Stimulated activated effector memory CD8-positive, alpha-beta T cell treated with anti-CD3 and anti-CD28 coated beads, Interleukin-12 subunit alpha, Interleukin-12 subunit beta, amount 100 ng/mL, for 72 hours (primary cell): ENCODE data around the gene BCAT1.

Source experiments
- ATAC-seq: fragments of 150-1000 bp; cut with Tn5 transposase; 2 replicates; pipeline ENCODE4 v1.10.0; 2021
- DNase-seq, 2 donors: peaks; one replicate each; pipeline ENCODE4 v3.0.0; 2021 to 2022; ENCODE audit warnings: low spot score in 2 of 2
- H3K27ac Mint-ChIP-seq: one replicate; pipeline ENCODE4 v1.8.0; 2022; ENCODE audit warnings: mild to moderate bottlenecking, mixed read lengths
- H3K36me3 Mint-ChIP-seq: one replicate; pipeline ENCODE4 v1.8.0; 2022; ENCODE audit warnings: mild to moderate bottlenecking, mixed read lengths
- H3K4me1 Mint-ChIP-seq: one replicate; pipeline ENCODE4 v1.8.0; 2022; ENCODE audit warnings: mixed read lengths
- H3K4me3 Mint-ChIP-seq: one replicate; pipeline ENCODE4 v1.8.0; 2022; ENCODE audit warnings: mild to moderate bottlenecking, mixed read lengths
- H3K9me3 Mint-ChIP-seq: one replicate; pipeline ENCODE4 v1.8.0; 2022; ENCODE audit warnings: mixed read lengths

Gene BCAT1

GRCh38 chr12:24776861-24777260, 172.0 kb downstream of the BCAT1 start:
- Mint-ChIP-seq H3K27ac (no peak overlapping the region), H3K4me3 (no peak overlapping the region), H3K4me1 (no peaks in the 10 kb centered on the region), H3K36me3 (no peaks in the 10 kb centered on the region), H3K9me3 (no peaks in the 10 kb centered on the region)
- DNase-seq (no peak), ATAC-seq (no peak)

GRCh38 chr12:24775073-24775472, 173.8 kb downstream of the BCAT1 start:
- no peak for ATAC-seq
- Mint-ChIP-seq H3K4me1 (no peaks in the 10 kb centered on the region), H3K36me3 (no peaks in the 10 kb centered on the region), H3K27ac (no peak overlapping the region), H3K4me3 (no peak overlapping the region), H3K9me3 (no peaks in the 10 kb centered on the region)
- DNase-seq = no peak

DNA sequence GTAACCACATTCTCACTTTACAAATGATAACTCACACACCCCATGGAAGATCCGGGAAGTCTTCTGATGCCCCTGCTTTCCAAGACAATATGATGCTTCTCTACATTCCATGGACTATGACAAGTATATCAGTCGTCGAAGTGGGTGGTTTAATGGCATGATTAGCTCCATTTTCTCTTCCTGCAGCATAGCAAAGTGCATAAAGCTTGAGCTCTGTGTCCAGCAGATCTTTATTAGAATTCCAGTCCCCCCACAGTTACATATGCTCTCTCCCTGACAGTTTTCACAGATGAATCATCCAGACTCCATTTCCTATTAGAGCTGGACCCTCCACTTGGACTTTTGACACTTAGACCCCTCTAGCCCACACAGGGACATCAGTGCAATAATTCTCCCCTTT, 174.9 kb downstream of the BCAT1 start:
- no peaks in the 10 kb centered on the region for H3K9me3 Mint-ChIP-seq
- H3K27ac Mint-ChIP-seq = no peak overlapping the region
- ATAC-seq = no peak
- no peak overlapping the region for H3K4me3 Mint-ChIP-seq
- no peaks in the 10 kb centered on the region for H3K36me3 Mint-ChIP-seq
- no peaks in the 10 kb centered on the region for H3K4me1 Mint-ChIP-seq
- no peak for DNase-seq

DNA sequence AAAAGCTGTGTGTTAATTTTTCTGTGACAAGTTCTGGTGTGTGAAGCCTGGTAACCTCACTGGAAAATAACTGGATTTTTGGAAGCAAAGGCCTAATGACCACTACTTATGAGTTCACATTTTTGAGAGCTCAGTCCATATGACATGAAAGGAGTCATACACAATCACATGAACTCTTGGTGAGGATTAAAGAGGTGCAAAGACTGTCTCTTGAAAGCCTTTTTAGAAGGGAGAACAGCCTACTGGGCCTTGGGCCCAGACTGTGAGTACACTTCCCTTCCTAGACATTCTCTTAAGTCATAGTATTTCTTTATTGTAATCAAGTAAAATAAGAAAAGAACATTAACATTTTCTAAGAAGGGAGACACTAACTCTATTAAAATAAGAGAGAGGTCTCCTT, 176.1 kb downstream of the BCAT1 start:
- H3K27ac Mint-ChIP-seq = no peak overlapping the region
- H3K36me3 Mint-ChIP-seq = no peaks in the 10 kb centered on the region
- H3K4me3 Mint-ChIP-seq = no peak overlapping the region
- no peak for DNase-seq
- no peaks in the 10 kb centered on the region for H3K4me1 Mint-ChIP-seq
- ATAC-seq = no peak
- H3K9me3 Mint-ChIP-seq = no peaks in the 10 kb centered on the region

GRCh38 chr12:24770821-24771220, 178.1 kb downstream of the BCAT1 start:
- ATAC-seq = no peak
- Mint-ChIP-seq H3K4me1 (no peaks in the 10 kb centered on the region), H3K9me3 (no peaks in the 10 kb centered on the region), H3K27ac (no peak overlapping the region), H3K4me3 (no peak overlapping the region), H3K36me3 (no peaks in the 10 kb centered on the region)
- no peak for DNase-seq

- Mint-ChIP-seq H3K4me3 (no peak overlapping the region), H3K9me3 (no peaks in the 10 kb centered on the region), H3K4me1 (no peaks in the 10 kb centered on the region), H3K36me3 (no peaks in the 10 kb centered on the region), H3K27ac (no peak overlapping the region)
- no peak for DNase-seq
- no peak for ATAC-seq
Observed at GRCh38 chr12:24770334-24770733, 178.6 kb downstream of the BCAT1 start.

DNA sequence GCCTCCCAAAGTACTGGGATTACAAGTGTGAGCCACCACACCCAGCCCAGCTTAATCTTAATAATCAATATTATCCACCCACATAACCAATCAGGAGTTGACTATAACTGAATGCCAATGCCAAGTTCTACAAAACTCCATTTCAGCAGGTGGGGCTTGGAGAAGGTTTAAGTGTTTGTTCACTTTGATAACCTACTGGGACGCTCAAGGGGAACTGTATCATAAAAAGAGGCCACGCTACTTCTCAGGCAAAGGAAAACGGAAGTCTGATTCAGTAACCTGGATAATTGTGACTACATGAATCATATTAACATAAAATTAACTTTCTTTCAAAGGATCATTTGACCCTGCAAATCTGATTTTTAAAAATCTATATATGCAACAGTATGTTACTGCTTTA, 179.2 kb downstream of the BCAT1 start:
- ATAC-seq (no peak), DNase-seq (no peak)
- no peaks in the 10 kb centered on the region for H3K9me3 Mint-ChIP-seq
- H3K36me3 Mint-ChIP-seq = no peaks in the 10 kb centered on the region
- H3K4me1 Mint-ChIP-seq = peaks cover 2% of the 10 kb centered on the region
- H3K27ac Mint-ChIP-seq = no peak overlapping the region
- no peak overlapping the region for H3K4me3 Mint-ChIP-seq

- Mint-ChIP-seq H3K36me3 (no peaks in the 10 kb centered on the region), H3K9me3 (no peaks in the 10 kb centered on the region), H3K4me3 (no peak overlapping the region), H3K4me1 (peaks cover 6% of the 10 kb centered on the region), H3K27ac (no peak overlapping the region)
- no peak for ATAC-seq
- no peak for DNase-seq
Observed at GRCh38 chr12:24768415-24768814, 180.5 kb downstream of the BCAT1 start.

DNA sequence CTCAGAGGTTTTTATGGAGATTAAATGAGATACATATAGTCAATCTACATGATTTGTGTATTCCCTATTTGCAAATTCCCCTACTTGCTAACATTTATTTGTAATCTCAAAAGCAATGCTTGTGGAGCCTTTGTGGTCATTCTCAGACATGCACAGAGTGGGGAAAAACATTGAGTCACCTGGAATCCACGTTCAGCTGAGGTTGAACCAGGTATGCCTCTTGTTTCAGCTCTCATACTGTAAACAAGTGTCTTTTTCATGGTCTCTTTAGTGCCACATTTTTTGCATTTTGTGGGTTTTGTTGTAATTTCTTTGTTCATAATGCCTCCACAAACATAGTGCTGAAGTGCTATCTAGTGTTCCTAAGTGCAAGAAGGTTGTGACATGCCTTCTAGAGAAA, 181.9 kb downstream of the BCAT1 start:
- H3K36me3 Mint-ChIP-seq = no peaks in the 10 kb centered on the region
- ATAC-seq = peak; percentile 75
- H3K9me3 Mint-ChIP-seq = no peaks in the 10 kb centered on the region
- peaks cover 6% of the 10 kb centered on the region for H3K4me1 Mint-ChIP-seq
- no peak overlapping the region for H3K4me3 Mint-ChIP-seq
- DNase-seq = no peak
- no peak overlapping the region for H3K27ac Mint-ChIP-seq

GRCh38 chr12:24764712-24765111, 184.2 kb downstream of the BCAT1 start:
- Mint-ChIP-seq H3K36me3 (no peaks in the 10 kb centered on the region), H3K9me3 (no peaks in the 10 kb centered on the region), H3K4me3 (no peak overlapping the region), H3K27ac (no peak overlapping the region), H3K4me1 (peaks cover 6% of the 10 kb centered on the region)
- no peak for DNase-seq
- peak; percentile 68 for ATAC-seq

- no peak for ATAC-seq
- Mint-ChIP-seq H3K4me3 (no peak overlapping the region), H3K4me1 (peaks cover 6% of the 10 kb centered on the region), H3K27ac (no peak overlapping the region), H3K36me3 (no peaks in the 10 kb centered on the region), H3K9me3 (no peaks in the 10 kb centered on the region)
- DNase-seq = no peak
Observed at GRCh38 chr12:24760606-24761378, 188.1 kb downstream of the BCAT1 start.

GRCh38 chr12:24760162-24760561, 188.7 kb downstream of the BCAT1 start:
- no peaks in the 10 kb centered on the region for H3K36me3 Mint-ChIP-seq

More at GRCh38 chr12:24760162-24760561, 188.7 kb downstream of the BCAT1 start:
- H3K27ac Mint-ChIP-seq = no peak overlapping the region
- DNase-seq = no peak
- no peaks in the 10 kb centered on the region for H3K9me3 Mint-ChIP-seq
- H3K4me3 Mint-ChIP-seq = no peak overlapping the region
- peaks cover 6% of the 10 kb centered on the region for H3K4me1 Mint-ChIP-seq
- no peak for ATAC-seq
